Fibroblast of villous mesenchyme (primary cell): Measurements from ENCODE around the gene MRPL42. TPM values are rescaled to one million over a fixed set of nuclear protein-coding genes. Genes with fewer than 3 reads are reported as not detected.

Experiments
- DNase-seq: peaks from one replicate; pipeline ENCODE4 v3.0.0-alpha.2; 2010; ENCODE audit warnings: low read depth
- H3K4me3 ChIP-seq: 2 replicates; pipeline ENCODE4 v1.5.1; 2011; ENCODE audit warnings: low read depth, mild to moderate bottlenecking, low read length
- total RNA-seq: library from RNA; depleted of rRNA; stranded (reverse); fragments of >200 nt; gene quantifications from 2 replicates; pipeline ENCODE4 v1.2.3, GENCODE V29; 2012
- TF ChIP-seq, protein P1 (sequence below): IDR thresholded peaks from 2 replicates; pipeline ENCODE4 v1.5.1; 2012; ENCODE audit warnings: low read depth, mild to moderate bottlenecking, low read length; ENCODE audit not compliant: insufficient read depth

MRPL42 gene
- total RNA-seq, 1 donor: 57.0 TPM

DNA sequence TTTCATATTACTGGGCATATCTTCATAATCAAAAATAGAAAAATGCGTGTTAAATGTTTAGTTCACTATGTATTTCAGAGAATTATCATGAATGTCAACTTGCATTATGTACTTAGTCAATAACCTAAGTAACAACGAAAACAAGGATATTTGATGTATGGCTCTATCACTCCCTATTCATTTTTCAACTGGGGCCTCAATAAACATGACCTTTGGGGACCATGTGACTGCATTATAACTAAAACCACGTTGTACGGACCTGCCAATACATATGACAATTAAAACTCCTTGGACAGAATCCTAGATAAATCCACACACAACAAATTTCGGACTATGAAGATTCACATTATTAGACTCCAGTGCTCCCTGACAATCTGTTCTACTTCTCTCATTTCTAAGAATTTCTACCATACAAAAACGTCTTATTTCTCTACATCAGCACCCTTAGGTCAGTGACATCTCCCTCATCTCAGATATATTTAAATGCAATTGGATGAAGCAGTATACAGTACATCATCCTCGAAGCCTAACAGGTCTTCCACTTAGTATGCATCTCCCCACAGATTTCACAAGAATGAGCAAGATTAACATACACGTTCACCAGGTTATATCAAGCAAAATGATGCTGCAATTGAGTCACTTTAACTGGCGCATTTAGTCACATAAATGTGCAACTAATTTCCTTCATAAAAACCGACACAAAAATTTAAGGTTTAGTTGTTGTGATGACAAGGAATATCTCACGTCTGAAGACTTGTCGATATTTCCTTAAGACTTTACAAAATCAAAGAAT lies 27.1 kb upstream of the MRPL42 start:
- H3K4me3 ChIP-seq: peak overlapping the region; percentile 78
- no peak for DNase-seq
- TF ChIP-seq, protein P1, sequence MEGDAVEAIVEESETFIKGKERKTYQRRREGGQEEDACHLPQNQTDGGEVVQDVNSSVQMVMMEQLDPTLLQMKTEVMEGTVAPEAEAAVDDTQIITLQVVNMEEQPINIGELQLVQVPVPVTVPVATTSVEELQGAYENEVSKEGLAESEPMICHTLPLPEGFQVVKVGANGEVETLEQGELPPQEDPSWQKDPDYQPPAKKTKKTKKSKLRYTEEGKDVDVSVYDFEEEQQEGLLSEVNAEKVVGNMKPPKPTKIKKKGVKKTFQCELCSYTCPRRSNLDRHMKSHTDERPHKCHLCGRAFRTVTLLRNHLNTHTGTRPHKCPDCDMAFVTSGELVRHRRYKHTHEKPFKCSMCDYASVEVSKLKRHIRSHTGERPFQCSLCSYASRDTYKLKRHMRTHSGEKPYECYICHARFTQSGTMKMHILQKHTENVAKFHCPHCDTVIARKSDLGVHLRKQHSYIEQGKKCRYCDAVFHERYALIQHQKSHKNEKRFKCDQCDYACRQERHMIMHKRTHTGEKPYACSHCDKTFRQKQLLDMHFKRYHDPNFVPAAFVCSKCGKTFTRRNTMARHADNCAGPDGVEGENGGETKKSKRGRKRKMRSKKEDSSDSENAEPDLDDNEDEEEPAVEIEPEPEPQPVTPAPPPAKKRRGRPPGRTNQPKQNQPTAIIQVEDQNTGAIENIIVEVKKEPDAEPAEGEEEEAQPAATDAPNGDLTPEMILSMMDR: no peak

DNA sequence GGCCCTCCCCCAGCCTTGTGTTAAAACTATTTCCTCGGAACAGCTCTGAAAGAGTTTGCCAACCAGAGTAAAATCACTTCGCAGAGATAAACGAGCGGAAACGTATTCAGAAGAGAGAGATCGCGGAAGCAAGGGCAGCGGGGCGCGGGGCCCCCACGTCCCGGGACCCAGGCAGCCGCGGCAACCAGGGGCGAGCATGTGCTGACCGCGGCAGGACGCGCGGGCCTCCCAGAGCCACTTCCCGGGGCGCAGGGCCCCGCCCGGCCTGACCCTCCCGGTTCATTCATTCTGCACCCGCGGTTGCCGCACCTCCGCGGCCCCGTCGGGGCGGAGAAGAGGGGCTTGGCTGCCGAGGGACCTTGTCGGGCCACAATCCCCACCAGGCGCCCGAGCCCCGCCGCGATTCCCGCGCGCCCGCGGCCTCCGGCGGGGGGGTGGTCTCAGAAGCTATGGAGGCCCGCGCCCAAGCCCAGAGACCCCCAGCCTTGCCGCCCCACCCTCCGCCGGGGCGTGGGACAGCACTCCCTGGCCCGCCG lies 26.2 kb upstream of the MRPL42 start:
- H3K4me3 ChIP-seq: peak overlapping the region; percentile 78
- TF ChIP-seq, protein P1: no peak
- DNase-seq: peak; percentile 29

DNA sequence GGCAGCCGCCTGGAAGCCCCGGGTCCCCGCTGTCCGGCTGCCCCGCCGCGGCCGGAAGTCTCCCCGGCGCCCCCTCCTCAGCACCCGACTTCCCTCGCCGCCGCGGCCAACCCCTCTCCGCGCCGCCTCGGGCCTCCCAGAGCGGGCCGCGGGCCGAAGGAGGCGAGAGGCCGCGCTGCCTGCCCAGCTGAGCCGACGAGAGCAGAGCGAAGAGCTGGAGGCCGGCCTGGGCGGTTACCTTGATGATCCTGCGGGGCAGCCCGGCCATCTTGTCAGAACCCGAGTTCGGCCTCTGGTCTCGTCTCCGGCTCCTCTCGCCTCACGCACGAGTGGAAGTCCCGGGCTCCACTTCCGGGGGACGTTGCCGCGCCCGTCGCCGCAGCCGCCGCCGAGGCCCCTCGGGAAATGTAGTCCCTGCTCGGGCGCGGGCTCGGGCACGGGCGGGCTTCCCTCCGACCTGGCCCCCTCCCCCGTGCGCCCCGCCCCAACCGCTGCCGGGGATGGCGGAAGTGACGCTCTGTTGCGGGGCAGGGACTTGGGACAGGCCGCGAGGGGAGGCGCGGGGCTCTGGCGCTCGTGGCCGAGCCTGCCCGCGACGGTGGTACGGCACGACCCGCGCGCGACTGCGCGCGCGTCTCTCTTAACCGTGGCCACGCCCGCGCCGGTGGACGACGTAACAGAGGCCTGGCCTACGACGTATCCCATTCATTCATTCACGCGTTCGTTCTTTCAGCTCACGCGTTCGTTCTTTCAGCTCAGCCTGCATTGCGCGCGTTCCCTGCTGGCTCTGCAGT lies 25.5 kb upstream of the MRPL42 start, which contains the start of gene UBE2N:
UBE2N (minus strand) TSS at position 331 of the 794 bp plus-strand sequence; CDS start at position 268, 63 bp downstream.
- TF ChIP-seq, protein P1: no peak
- DNase-seq: peak; percentile 95
- peak within 1 kb of the TSS; percentile 78 for H3K4me3 ChIP-seq

DNA sequence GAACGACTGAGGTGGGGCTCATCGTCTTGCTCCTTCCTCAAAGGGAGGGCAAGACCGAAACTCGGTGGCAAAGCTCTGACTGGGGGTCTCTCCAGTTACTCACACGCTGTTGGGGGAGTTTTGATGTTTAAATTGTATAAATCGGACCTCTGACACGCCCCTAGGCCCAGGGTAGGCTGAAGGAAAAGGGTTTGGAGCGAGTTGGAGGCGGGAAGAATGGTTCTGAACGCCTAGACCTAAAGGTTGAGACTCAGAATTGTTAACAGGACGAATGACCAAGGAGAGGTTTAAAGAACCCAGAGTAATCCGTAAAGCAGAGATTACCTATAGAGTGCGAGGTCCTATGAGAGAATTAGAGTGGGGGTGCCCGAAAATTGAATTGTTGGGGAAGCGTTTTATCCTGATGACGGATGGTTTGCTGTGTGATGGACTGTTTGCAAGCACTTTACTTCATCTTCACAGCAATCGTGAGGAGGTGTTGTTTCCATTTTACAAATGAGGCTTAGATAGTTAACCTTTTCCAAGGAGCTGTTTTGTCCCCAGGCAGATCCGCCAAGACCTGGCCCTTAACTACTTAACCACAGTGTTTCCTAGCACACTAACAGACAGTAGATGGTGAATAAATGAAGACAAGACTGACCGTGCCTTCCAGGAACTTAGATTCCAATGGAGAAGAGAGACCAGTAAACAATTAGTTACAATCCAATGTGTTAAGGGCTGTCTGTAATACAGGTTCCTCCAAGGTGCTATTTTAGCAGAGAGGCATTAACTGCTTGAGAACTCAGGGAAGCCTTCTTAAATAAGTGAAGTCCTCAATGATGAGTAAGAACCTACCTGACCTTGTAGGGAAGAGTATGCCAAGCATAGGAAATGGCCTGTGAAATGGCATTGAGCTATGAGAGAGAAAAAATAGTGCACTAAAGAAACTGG lies 24.6 kb upstream of the MRPL42 start:
- TF ChIP-seq, protein P1: no peak
- no peak for DNase-seq
- peak overlapping the region; percentile 78 for H3K4me3 ChIP-seq

DNA sequence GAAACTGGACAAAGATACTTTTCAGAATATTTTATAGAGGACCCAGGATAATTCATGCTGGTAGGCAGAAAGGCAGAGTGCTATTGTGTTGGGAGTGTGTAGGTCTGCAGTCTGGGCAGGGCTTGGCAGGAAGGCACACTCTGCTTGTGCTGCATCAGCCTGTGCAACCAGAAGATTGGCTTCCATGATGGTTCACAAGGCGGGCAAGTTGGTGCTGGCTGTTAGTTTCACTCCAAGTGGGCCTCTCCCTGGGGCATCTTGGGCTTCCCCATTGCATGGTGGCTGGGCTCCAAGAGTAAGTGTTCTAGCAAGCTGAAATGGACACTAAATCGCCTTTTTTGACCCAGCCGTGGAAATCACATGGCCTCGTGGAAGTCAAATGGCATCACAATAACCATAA lies 23.7 kb upstream of the MRPL42 start:
- TF ChIP-seq, protein P1: no peak
- H3K4me3 ChIP-seq: no peak overlapping the region

GRCh38 chr12:93447555-93448290 lies 19.6 kb upstream of the MRPL42 start:
- DNase-seq: no peak
- TF ChIP-seq, protein P1: no peak
- H3K4me3 ChIP-seq: no peak overlapping the region

More for the DNA sequence above, 23.7 kb upstream of the MRPL42 start:
- DNase-seq: no peak
